HuH-7.5 (cell line): ENCODE results near the gene MYADML2.

Experiments
- DNase-seq: peaks from one replicate; pipeline ENCODE4 v3.0.0; 2011; ENCODE audit warnings: low spot score

The MYADML2 gene

DNA sequence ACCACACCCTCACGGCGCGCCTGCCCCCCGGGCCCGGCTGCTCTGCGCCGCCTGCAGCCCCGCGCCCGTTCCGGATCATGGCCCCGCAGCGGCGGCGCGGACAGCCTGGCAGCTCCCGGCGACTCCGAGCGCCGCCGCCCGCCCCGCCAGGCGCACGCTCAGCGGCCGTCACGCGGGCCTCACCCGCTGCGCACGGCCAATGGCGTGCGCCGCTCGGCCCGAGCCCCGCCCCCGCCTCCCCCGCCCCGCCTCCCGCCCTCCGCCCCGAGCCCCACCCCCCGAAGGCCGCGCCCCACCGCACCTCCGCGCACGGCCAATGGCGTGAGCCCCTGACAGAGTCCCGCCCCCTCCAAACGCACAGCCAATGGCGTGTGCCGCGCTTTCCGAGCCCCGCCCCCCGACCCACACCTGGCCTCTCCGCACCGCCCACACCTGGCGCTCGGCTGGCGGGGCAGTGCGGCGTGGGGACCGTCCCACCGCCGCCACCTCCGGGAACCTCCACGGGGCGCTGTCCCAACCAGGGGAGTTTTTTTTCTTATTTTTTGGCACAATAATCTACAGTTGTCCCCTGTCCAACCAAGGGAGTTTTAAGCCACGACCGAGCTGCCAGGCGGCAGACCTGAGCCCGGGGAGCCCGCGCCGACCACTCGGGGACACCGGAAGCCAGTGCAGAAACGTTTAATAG is 35.6 kb downstream of the MYADML2 start, which contains the start of gene PCYT2:
Gene PCYT2, minus strand, starts transcription at position 123 of the 685 bp plus-strand sequence. Its CDS starts 44 bp downstream, at position 79.
- peak; percentile 99 for DNase-seq

DNA sequence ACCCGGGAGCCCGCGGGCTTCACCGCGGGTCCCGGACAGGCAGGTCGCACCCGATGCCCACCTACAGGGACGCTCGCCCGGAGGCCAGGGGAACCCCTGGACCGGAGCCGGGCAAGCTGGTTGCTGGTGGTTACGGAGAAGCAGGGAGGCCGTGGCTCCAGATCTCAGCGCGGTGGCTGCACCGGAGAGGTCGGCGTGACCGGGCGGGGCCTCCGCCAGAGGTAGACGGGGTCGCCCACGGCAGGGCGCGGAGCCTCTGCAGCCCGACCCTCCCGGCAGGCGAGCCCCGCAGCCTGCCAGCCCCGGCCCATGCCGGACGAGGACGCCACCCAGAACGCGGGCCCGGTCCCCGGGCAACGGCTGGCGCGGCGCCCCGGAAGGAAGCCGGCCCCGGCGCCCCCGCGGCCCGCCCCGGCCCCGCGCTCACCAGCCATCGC is 36.2 kb downstream of the MYADML2 start:
- DNase-seq = peak; percentile 51

DNA sequence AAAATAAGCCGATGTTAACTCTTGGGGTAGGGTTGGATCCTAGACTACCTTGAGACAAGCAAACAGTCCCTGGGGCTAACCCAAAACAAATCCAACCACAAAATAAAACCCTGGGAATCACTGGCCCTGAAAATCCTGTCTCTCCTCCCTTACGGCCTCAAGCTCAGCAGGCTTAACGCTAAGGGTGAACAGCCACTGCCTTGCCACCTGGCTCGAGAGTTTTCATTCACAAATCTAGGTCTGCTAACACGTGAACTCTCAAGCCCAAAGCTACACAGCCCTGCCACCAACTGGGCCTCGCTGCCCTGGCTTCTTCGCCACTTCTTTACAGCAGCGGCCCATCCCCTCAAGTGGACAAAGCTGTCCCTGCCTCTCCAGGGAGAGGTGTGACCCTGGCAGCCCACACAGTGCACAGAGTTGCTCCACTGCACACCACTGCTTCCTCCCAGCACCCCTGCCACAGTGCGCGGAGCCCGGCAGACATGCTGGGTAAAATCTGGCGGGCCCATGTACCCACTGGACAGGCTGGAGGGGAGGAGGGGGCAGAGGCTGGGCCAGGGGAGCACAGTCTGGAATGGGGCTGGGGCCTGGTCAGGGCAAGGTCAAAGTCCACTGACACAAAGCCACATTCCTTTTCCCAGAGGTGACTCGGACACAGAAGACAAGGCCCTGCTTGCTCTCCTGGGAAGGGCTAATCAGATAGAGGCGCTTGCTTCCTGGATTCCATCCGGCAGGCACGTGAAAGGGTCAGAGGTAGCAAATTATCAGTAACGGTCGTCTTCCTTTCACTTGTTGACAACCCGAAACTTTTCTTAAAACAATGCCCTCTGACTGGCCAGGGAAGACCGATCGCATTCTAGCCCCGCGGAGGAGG is 36.8 kb downstream of the MYADML2 start:
- DNase-seq = peak; percentile 96

- DNase-seq = no peak
Measured at GRCh38 chr17:81909231-81909630, 37.8 kb downstream of the MYADML2 start.

DNA sequence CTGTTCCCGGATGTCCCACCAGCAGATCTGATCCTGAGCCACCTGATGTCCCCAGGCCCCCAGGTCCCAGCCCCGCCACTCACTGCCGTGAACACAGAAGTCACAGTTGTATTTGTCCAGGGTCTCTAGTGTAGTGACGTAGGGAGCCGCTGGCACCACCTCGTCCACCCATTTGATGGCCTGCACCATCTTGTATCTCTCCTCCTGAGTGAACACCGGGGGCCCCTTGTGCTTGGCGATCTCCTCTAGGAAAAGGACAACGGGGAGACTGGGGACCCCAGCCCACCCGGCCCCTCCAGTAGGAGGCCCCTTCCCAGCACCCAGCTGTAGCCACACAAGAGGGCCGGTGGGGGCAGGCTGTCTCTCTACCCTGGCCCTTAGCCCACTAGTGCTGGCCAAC is 38.2 kb downstream of the MYADML2 start:
- DNase-seq = no peak

- DNase-seq = no peak
Measured at GRCh38 chr17:81907219-81908145, 39.6 kb downstream of the MYADML2 start.

DNA sequence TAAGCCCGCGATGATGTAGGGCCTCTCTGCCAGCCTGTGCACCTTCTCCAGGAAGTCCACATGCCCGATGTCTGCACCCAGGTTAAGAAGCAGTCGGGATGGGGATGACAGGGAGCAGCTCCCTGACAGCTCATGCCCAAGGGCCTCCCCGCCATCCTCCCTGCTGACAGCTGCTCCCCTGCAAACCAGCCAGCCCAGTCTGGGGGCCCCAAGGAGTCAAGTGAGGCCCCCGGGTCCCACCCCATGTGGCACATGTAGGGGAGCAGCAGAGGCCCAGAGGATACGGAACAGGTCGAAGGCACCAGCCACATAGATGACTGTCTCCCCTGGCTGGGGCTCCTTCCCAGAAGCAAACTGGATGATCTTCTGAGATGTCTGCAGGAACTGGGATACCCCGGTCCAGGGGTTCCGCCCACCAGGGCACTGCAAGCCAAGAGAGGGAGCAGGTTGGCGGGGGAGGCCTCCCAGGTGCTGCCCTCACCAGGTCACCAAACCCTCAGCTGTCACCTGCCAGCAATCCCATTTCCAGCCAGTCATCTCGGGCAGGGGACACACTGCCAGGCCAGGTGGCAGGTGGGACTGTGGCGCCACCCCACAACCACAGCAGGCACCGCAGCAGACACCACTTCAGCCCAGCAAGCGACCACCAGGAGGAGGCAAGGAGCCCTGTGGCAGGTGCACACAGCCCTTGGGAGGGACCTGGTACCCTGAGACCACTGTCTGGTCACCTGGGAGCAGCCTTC is 40.4 kb downstream of the MYADML2 start:
- no peak for DNase-seq

- DNase-seq = no peak
Measured at GRCh38 chr17:81905993-81906392, 41.0 kb downstream of the MYADML2 start.

DNA sequence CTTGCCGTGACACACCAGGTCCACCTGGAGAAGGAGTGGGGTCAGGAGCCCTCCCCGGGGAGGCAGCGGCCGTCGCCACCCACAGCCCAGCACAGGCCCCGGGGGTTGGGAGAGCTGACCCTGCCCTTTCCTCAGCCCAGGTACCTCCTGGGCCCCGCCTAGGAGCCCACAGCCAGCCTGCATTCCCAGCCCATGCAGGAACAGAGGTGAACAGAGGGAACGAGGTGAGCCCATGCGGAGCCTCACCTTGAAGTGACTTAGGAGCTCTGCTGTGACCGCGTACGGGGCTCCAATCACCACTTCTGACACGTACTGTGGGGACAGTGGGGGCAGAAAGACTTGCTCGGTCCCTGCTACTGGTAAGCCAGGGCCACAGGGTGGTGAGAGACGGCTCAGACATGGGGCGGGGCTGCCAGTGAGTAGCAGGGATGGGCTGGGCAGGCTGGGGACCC is 41.6 kb downstream of the MYADML2 start:
- DNase-seq = no peak

- no peak for DNase-seq
Measured at GRCh38 chr17:81904600-81905423, 42.2 kb downstream of the MYADML2 start.

DNA sequence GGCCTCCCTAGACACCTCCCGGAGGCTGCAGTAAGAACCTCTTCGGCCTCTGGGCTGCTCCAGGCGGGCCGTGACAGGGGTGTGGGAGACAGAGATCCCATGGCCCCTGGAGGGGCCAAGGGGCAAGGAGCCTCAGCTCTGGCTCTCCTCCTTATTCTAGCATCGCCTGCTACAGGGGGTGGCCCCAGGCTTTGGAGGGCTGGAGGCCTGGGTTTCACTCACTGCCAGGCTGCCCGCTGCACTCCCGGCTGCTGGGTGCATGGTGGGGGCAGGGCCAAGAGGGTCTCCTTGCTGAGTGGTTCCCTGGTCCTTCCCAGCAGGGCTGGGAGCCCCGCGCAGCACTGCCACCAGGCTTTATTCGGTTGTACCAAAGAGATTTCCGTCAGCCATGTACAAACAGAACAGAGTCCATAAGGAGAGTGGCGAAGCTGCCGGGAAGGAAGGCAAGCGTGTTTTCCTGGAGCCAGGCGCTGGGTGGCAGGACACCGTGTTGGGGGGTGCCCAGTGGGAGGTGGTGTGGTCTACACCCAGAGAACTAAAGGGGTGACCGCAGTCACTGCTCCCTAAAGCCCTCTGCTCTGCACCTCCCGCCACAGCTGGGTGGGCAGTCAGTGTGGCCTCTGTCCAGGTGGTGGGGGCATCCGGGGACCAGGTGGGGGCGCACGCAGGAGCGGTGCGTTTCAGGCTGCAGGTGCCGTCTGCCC is 43.0 kb downstream of the MYADML2 start:
- DNase-seq = no peak

DNA sequence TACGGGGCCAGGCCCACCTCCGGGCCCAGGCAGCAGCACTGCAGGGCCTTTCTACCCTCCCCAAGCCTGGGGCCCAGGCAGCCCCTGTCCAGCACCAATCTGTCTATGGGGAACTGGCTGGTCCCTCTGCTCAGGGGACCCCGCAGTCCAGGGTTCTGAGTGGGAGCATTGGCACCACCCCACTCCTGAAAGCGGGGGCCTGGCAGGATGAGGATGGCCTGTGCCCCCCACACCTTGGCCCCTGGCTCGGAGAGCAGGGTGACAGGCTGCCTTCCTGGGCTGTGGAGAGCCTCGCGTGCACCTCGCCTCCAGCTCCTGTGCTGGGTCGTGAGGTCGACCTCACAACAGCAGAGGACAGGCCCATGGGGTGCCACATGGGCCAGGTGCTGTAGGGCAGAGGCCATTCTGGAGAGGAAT is 43.6 kb downstream of the MYADML2 start:
- no peak for DNase-seq

DNA sequence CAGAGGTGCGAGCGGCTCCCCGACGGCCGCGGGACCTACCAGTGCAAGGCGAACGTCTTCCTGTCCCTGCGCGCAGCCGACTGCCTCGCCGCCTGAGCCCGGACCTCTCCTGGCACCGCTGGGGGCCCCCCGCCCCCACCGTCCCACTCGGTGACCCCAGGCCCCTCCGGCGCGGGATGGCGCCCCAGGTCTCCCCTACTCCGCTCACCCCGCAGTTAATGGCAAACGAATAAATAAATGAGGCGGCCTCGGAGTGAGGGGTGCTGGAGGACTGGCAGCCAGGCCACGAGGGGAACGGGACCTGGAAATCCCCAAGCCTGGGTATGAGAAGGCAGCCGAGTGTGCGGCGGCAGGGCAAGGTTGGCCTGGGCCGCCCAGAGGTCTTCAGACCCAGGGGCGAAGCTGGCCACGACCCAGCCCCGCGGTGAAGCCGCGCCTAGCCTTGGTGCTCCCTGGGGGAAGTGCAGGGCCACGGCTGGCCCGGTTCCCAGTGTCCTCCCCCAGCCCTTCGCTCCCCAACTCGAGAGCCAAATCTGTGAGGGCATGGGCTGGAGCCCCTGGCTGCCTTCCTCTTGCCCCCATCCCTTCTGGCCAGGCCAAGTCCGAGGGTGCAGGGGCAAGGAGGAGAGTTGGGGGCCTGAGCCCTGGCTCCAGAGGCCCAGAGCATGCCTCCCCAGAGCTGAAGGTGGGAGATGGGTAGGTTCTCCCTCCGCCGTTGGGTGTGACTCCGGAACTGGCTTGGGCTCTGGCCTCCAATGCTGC is 44.2 kb downstream of the MYADML2 start:
- DNase-seq = no peak

DNA sequence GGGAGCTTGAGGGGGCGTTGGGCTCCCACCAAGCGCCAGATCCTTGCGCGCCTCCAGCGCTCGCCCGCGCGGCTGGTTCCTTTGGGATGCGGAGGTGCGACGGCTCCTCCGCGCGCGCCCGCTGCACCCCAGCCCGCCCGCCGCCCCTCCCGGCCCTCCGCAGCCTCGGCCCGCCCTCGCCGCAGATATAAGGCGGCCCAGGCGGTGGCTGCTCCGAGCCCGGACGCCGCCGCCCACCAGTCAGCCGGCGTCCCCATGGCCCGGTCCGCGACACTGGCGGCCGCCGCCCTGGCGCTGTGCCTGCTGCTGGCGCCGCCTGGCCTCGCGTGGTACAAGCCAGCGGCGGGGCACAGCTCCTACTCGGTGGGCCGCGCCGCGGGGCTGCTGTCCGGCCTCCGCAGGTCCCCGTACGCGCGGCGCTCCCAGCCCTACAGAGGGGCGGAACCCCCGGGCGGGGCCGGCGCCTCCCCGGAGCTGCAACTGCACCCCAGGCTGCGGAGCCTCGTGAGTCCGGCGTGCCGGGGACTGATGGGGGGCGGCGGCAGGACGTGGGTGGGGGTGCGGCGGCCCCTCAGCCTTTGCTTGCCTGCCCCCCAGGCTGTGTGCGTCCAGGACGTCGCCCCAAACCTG is 44.9 kb downstream of the MYADML2 start, which contains the start of gene NPB:
Gene NPB, plus strand, starts transcription at position 216 of the 630 bp plus-strand sequence. Its CDS starts 40 bp downstream, at position 256.
- DNase-seq = no peak

DNA sequence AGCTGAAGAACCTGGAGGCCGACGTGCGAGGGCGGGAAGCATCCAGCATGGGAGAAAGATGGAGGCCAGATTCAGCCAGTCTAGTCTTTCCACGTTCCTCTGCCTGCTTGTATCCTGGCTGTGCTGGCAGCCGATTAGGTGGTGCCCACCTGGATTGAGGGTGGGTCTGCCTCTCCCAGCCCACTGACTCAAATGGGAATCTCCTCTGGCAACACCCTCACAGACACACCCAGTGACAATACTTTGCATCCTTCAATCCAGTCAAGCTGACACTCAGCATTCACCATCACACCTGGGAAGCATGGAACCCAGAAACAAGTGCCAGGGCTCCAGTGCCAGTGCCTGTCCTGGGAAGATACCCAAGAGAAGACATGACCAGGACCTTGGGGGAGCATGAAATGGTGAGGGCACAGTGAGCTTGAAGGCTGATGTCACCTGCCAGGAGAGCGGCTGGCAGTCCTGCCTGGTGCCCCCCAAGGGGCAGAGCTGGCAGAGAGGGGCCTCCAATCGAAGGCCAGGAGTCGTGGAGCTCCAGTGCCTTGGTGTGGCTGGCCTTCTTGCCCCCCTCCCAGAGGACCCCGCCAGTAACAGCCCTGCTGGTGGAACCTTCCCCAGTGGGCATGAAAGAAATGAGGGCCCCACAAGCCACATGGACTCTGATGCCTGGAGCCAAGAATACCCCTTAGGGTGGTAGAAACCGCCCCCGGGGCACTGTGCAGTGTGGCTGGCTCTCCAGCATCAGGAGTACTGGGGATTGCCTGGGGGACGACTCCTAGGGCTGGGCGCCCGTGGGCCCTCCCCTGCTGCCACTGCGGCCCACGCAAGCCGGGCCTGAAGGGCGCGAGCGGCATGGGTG is 45.6 kb downstream of the MYADML2 start:
- DNase-seq = no peak

GRCh38 chr17:81900181-81900820 is 46.7 kb downstream of the MYADML2 start:
- no peak for DNase-seq
